MM.1S (cell line): ENCODE data around the gene NXN.

Experiments
- DNase-seq: peaks from one replicate; pipeline ENCODE4 v3.0.0-alpha.2; 2015
- H2AFZ ChIP-seq: fragments of 300-600 bp; sonication (generic); 2 replicates; pipeline ENCODE4 v1.6.0; 2016; ENCODE audit warnings: antibody characterized with exemption, low read length
- H3F3A ChIP-seq: fragments of 300-600 bp; sonication (generic); 2 replicates; pipeline ENCODE4 v1.6.1; 2016; ENCODE audit warnings: mild to moderate bottlenecking, antibody characterized with exemption, low read length, moderate library complexity, mixed read lengths; ENCODE audit not compliant: insufficient read depth
- H3K27ac ChIP-seq: fragments of 300-600 bp; sonication (generic); 2 replicates; pipeline ENCODE4 v1.5.1; 2016; ENCODE audit warnings: mild to moderate bottlenecking, low read length
- H3K27me3 ChIP-seq: fragments of 300-600 bp; sonication (generic); replicated peaks from 2 replicates; pipeline ENCODE4 v1.6.0; 2016; ENCODE audit warnings: low read length; ENCODE audit not compliant: insufficient read depth
- H3K36me3 ChIP-seq: fragments of 300-600 bp; sonication (generic); replicated peaks from 2 replicates; pipeline ENCODE4 v1.6.1; 2016; ENCODE audit warnings: mild to moderate bottlenecking, low read length, mixed read lengths; ENCODE audit not compliant: insufficient read depth
- H3K4me1 ChIP-seq: fragments of 300-600 bp; sonication (generic); 2 replicates; pipeline ENCODE4 v1.6.1; 2016; ENCODE audit warnings: low read length, mixed read lengths
- H3K4me2 ChIP-seq: fragments of 300-600 bp; sonication (generic); 2 replicates; pipeline ENCODE4 v1.6.0; 2016; ENCODE audit warnings: low read depth, low read length
- H3K4me3 ChIP-seq: fragments of 300-600 bp; sonication (generic); 2 replicates; pipeline ENCODE4 v1.5.1; 2016; ENCODE audit warnings: low read length, mixed read lengths
- H3K79me2 ChIP-seq: fragments of 300-600 bp; sonication (generic); 2 replicates; pipeline ENCODE4 v1.6.1; 2016; ENCODE audit warnings: mixed run types, low read length, mixed read lengths
- H3K9ac ChIP-seq: fragments of 300-600 bp; sonication (generic); 2 replicates; pipeline ENCODE4 v1.6.1; 2016; ENCODE audit warnings: low read length, mixed read lengths
- H3K9me2 ChIP-seq: fragments of 300-600 bp; sonication (generic); replicated peaks from 2 replicates; pipeline ENCODE4 v1.6.1; 2016; ENCODE audit warnings: mild to moderate bottlenecking, low read length, mixed read lengths; ENCODE audit not compliant: insufficient read depth
- H3K9me3 ChIP-seq: fragments of 300-600 bp; sonication (generic); replicated peaks from 2 replicates; pipeline ENCODE4 v1.6.1; 2016; ENCODE audit warnings: mild to moderate bottlenecking, low read length, mixed read lengths; ENCODE audit not compliant: insufficient read depth
- H4K20me1 ChIP-seq: fragments of 300-600 bp; sonication (generic); 2 replicates; pipeline ENCODE4 v1.6.1; 2016; ENCODE audit warnings: mild to moderate bottlenecking, low read length, moderate library complexity, mixed read lengths; ENCODE audit not compliant: insufficient read depth
- EZH2 ChIP-seq: fragments of 300-600 bp; sonication (generic); optimal IDR thresholded peaks from 2 replicates; pipeline ENCODE3; 2017; ENCODE audit warnings: low read depth, mild to moderate bottlenecking, antibody characterized with exemption, low read length, mixed read lengths
- EZH2phosphoT487 ChIP-seq: fragments of 300-600 bp; sonication (generic); IDR thresholded peaks from 2 replicates; pipeline ENCODE4 v1.6.1; 2018; ENCODE audit warnings: antibody characterized with exemption, low read length
- TF ChIP-seq, protein P1 (sequence below): fragments of 300-600 bp; sonication (generic); IDR thresholded peaks from 2 replicates; pipeline ENCODE4 v1.5.1; 2016; ENCODE audit warnings: antibody characterized with exemption, low read length, mixed read lengths

Gene NXN

DNA sequence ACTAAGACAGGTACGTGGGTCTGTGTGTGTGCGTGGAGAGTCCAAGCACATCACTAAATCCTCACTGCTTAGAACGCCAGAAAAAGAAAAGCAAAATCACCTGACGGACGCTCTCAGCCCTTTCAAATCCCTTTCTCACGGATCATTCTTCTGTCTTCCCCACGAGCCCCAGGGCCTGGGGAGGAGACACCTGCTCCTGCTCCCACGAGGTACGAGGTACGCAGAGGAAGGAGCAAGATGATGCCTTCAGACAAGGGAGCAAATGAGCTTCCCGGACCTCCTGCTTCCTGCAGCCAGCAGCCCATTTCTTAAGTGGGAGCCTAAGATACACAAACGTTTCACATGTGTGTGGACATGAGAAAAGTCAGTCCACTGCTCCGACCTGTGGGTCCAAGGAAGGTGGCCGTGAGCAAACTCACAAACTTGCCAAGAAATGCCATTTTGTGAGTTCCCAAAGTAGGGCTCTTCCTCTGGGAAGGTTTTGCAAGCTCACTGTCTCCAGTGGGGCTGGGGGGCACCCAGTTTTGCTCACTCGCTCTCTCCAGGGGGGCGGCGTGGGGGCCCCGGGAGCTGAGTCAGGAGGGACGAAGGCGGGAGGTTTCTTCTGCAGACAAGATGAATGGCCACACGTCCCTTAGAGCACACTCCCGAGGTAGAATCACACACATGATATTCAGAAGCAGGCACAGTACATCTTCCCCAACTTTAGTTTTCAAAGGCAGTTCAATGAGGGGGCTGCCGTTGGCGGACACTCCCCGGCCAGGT lies 129.3 kb downstream of the NXN start:
- Histone ChIP-seq H3K27me3 (peaks cover 97% of the 10 kb centered on the region), H2AFZ (no peak overlapping the region), H3K36me3 (no peaks in the 10 kb centered on the region), H3K4me1 (no peaks in the 10 kb centered on the region), H3K4me2 (no peak overlapping the region), H3F3A (no peaks in the 10 kb centered on the region), H3K9me2 (no peaks in the 10 kb centered on the region), H4K20me1 (no peaks in the 10 kb centered on the region), H3K79me2 (no peaks in the 10 kb centered on the region), H3K4me3 (no peak overlapping the region), H3K9me3 (no peaks in the 10 kb centered on the region), H3K27ac (no peak overlapping the region), H3K9ac (no peak overlapping the region)
- TF ChIP-seq, protein P1, sequence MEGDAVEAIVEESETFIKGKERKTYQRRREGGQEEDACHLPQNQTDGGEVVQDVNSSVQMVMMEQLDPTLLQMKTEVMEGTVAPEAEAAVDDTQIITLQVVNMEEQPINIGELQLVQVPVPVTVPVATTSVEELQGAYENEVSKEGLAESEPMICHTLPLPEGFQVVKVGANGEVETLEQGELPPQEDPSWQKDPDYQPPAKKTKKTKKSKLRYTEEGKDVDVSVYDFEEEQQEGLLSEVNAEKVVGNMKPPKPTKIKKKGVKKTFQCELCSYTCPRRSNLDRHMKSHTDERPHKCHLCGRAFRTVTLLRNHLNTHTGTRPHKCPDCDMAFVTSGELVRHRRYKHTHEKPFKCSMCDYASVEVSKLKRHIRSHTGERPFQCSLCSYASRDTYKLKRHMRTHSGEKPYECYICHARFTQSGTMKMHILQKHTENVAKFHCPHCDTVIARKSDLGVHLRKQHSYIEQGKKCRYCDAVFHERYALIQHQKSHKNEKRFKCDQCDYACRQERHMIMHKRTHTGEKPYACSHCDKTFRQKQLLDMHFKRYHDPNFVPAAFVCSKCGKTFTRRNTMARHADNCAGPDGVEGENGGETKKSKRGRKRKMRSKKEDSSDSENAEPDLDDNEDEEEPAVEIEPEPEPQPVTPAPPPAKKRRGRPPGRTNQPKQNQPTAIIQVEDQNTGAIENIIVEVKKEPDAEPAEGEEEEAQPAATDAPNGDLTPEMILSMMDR = no peak
- TF ChIP-seq EZH2phosphoT487 (peak; percentile 48; the same call in 1 of the 2 replicates), EZH2 (peak; percentile 25)
- DNase-seq = no peak

DNA sequence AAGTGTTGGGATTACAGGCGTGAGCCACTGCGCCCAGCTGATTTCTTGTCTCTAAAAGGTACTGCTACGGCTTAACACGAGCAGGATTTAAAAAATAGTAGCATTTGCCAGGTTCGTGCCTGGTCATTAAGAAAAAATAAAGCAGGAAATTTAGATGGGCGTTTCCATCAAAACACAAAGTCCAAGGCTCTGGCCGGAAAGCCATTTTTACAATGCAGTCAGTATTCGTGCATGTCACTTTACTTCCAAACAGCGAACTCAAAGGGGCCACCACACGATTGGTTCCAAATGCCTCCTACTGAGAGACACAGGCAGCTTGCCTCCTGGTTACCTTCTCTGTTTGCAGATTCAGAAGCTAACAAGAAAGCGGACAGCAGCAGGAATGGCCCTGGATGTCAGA lies 131.2 kb downstream of the NXN start:
- Histone ChIP-seq H3K9me2 (no peaks in the 10 kb centered on the region), H3F3A (no peaks in the 10 kb centered on the region), H3K4me3 (no peak overlapping the region), H3K27ac (no peak overlapping the region), H3K36me3 (no peaks in the 10 kb centered on the region), H2AFZ (no peak overlapping the region), H3K4me2 (no peak overlapping the region), H3K9me3 (no peaks in the 10 kb centered on the region), H3K9ac (no peak overlapping the region), H3K79me2 (no peaks in the 10 kb centered on the region), H4K20me1 (no peaks in the 10 kb centered on the region), H3K4me1 (no peaks in the 10 kb centered on the region), H3K27me3 (peaks cover 100% of the 10 kb centered on the region)
- TF ChIP-seq, protein P1 = no peak
- no peak for TF ChIP-seq EZH2
- TF ChIP-seq EZH2phosphoT487 = no peak
- no peak for DNase-seq

DNA sequence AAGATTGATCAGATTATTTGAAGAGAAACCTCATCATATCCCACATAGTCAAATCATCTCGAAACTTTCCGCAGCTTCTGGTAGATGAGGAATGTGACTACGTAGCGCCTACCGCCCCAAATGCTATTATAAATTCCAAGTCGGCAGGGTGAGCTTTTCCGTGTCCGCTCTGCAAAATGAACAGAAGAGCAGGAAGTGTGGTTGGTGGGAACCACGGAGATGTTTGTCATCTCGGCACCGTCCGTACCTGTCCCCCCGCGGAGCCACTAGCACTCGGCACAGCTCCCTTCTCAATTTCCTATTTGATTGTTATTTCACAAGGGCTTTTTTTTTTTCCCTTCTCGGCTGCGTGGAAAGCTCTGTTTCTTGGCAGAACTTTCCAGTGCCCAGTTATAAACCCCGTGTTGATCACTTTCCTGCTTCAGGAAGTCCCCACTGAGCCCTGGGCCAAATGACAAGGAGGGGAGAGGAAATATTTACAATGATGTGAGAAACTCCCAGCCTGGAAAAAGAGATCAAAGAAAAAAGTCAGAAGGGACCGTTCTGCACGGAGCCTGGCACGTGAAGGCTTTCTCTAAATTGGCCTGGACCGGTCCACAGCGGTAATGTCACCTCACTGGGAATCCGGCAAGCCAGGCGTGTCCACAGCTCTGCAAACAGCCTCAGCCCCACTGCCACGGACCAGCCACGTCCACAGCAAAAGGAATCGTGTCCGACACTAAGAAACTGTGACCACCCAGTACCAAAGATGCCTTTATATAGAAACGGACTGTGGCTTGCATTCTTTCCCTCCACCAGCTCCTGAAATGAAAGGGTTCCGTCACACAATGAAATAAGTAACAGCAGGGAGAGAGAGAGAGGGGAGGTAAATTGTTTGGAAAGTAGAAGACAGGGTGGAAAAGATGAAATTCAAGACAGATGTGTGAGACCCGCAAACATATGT lies 132.4 kb downstream of the NXN start:
- Histone ChIP-seq H3K36me3 (no peaks in the 10 kb centered on the region), H3K27me3 (peaks cover 98% of the 10 kb centered on the region), H3K4me1 (no peaks in the 10 kb centered on the region), H3K9me2 (no peaks in the 10 kb centered on the region), H3K9me3 (no peaks in the 10 kb centered on the region), H3F3A (no peaks in the 10 kb centered on the region), H3K9ac (no peak overlapping the region), H3K4me3 (no peak overlapping the region), H3K27ac (no peak overlapping the region), H4K20me1 (no peaks in the 10 kb centered on the region), H3K79me2 (no peaks in the 10 kb centered on the region), H3K4me2 (no peak overlapping the region), H2AFZ (no peak overlapping the region)
- peak; percentile 71 for TF ChIP-seq EZH2
- TF ChIP-seq, protein P1 = no peak
- no peak; the same call in 1 of the 2 replicates for TF ChIP-seq EZH2phosphoT487
- no peak for DNase-seq
